Measurements from ENCODE around the gene SNX8.

- TF ChIP-seq POLR2A (IDR thresholded peaks at IDR 0.05) (no peak), CTCF (IDR thresholded peaks at IDR 0.05) (no peak)
Measured at GRCh38 chr7:2257651-2258050, 56.6 kb downstream of the SNX8 start.

Measured in lower leg skin (tissue), 3 donors.